ENCODE results near the gene LYZL4.
A peak's percentile ranks its signal among the peaks of the same experiment; 100 is the strongest.

LYZL4 gene

DNA sequence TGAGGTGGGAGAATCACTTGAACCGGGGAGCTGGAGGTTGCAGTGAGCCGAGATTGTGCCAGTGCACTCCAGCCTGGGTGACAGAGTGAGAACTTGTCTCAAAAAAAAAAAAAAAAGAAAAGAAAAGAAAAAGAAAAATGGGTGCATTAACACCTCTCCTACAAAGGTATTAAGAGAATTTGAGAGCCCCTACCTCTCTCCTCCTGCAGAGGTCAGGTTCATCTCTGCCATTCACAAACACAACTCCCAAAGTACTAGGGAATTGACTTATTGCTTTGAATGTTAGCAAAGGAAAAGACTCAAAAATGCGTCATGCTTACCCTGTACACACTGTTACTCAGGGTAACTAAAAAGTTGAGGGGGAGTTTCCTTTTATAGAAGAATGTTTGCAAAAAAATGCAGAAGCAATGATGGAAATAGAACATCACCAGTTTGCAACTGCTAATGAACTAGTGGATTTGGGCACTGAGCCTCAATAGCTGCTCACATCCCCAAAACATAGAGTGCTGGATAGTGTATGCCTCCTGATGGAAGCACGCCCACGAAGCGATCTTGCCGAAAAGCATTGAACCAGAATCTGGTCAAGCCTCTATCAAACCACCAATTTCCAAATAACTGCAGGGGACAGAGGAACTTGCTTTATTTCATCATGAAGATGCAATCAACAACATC, 15.5 kb upstream of the LYZL4 start:
- DNase-seq, result no peak

DNA sequence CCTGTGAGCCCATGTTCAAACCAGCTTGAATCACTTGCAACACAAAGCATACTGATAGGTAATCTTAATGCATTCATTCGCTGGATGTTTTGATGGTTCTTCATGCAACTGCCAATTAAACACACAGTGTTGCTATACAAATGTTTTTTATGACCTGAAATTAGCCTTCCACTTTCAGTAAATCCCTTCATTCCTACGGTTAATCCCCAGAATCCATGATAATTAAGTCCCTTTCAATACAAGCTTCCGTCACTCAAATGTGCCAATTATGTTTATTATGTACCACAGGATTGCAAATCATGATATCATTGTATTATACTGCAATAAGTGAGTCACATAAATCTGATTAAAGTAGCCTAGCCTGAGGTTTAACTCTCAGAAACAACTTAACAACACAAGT, 14.5 kb upstream of the LYZL4 start:
- no peak for DNase-seq

DNA sequence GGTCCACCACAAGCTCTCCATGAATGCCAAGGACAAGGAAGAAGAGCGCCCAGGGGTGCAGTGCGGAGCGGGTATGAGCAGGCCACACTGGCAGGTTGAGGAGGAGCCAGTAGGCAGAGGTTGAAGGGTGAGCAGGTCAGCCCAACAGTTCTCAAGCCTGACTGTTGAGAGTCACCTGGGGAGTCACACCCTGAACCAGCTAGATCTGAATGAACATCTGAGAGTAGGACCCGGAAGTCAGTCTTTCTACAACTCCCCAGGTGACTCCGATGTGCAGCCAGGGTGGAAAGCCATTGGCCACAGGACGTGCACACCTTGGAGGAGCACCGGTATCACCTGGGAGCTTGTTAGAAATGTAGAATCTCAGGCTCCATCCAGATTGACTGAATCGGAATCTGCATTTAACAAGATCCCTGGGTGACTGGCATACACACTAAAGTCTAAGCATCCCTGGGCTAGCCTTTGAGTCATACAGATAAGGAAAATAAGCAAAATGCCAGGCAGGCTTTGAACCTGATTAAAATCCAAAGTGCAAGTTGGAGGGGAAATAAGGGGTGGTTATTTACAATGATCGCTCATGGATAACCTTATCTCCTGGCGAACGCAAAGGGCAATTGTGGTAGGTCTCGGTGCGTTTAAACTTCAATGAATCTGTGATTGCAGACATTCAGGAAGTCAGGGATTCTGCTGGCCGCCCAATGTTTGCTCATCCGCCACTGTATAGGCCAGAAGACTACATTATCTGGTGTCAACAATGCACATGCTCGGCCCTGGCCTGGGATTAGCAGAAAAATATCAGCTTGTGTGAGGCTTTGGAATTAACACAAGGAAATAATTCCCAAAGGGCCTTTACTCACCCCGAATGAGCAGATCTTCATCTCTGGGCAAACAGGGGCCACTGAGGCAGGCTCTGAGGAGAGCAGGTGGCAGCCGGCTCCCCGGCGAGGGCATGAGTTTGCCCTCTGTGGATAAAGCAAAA, 11.7 kb upstream of the LYZL4 start:
- no peak for DNase-seq

DNA sequence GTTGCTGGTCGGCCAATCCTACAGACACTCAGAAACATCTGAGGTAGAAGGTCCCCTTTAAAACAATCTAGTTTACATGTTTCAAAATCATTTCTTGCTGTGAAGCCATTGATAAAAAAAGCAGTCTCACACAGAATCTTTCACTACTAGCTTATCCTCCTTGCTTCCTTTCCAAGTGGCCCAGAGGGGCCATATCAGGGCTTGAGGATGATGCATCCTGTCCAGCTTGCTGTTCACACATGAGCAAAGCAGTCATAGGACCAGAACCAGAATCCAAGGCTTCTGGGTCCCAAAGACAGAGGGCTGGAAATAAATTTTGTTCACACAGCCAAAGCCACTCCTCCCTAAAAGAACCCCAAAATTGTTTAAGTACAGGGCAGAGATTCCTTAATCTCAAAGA, 9.2 kb upstream of the LYZL4 start:
- DNase-seq, result no peak

DNA sequence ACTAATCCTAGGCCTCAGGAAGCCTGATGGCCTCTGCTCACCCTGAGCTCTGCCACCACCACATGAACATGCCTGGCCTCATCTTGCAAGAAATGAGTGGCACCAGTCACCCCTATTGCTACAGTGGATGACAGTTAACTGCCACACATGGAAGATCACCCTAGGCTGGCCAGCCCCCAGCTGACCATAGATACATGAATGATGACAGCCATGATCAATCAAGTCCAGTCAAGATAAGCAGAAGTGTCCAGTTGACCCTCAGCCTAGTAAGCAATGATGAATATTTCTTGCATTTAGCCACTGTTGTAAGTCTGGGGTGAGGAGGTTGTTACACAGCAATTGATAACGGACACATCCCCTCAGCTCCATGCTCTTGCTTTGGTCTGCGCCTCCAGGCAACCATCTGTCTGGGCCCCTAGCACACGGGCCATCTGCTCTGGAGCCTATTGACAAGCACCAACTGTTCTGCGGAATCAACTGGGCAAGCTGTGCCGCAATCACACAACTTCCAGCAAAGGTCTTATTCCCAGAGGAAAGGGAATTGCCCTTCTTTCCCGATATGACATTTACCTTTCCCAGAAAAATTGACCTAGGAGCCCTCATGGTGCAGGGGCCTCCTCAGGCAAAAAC, 2.2 kb upstream of the LYZL4 start:
- DNase-seq, result no peak

DNA sequence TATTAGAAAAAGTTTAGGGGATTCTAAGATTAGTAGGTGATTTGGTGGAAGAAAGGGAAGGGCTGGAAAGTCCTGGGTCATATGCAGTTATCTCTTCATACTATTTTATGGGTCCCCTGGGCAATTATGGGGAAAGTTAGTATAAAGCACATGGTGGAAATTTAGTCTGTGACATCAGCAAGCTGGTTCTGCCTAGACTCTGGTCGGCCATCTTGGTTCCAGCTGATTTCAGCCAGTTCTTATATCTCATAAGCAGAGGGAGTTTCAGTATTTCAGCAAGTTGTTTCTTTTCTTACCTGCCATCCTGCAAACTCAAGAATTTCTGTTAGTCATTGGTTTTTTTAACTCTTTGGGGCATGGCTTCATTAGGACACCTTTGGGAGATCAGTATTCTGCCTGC, 1.0 kb upstream of the LYZL4 start:
- no peak for DNase-seq

DNA sequence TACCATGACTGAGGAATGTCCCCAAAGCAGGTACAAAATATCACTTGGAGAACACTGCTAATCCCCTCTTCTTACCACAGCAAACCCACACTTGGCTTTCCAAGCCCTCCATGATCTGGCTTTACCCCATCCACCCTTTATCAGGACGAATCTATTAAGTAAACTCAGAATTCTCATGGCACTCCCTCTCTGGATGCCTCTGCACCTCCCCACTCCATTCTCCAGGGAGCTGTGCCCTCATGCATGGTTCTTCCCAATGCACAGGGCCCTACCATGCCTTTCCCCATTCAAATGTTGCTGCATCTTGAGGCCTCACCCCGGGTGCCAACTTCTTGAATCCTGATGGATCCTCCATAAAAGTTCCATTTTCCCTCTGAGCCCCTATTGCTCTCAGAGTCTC, 2.3 kb downstream of the LYZL4 start:
- no peak for DNase-seq

DNA sequence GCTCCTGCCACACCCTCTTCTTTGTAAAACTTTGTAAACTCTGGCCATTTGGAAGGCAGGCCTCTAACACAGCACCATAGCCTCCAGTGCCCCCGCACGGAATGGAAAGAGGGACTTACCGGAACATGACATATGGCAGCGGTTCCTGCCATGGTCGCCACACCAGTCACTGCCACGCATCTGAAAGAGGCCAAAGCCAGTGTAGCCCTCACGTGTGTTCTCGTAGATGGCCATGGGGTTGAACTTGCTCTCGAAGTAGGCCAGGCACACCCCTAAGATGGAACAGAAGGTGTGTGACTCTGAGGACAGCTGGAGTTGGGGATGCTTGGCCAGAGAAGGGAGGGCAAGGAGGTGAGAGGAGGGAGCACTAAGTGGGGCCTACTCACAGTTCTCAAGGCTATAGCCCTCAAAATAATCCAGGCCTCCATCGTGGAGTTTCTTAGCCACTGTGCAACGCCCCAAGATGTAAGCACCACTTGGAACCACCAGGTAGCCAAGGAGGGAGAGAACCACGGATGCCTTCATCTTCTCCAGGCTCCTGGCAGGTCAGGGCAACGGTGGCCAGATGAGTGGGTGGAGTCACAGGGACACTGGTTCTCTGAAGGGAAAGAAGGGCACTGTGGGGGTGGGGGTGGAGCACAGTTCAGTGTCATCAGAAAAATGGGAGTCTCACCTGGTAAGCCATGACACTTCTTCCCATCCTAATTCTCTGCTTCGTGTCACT, 3.5 kb downstream of the LYZL4 start:
- DNase-seq, result no peak

DNA sequence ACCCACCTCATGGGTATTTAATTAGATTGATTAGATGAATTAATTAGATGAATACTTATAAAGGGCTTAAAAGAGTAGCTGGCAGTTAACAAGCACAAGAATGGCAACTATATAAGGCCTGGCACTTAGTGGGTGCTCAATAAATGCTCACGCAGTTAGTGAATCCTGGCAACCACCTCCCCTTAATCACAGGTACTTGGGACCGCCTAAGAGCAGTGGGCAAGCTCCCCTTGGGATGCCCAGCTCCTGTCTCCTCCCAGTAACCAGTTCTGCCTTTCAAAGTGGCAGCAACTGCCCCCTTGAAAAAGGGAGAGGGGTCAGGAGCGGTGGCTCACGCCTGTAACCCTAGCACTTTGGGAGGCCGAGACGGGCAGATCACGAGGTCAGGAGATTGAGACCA, 4.6 kb downstream of the LYZL4 start:
- DNase-seq, result no peak

DNA sequence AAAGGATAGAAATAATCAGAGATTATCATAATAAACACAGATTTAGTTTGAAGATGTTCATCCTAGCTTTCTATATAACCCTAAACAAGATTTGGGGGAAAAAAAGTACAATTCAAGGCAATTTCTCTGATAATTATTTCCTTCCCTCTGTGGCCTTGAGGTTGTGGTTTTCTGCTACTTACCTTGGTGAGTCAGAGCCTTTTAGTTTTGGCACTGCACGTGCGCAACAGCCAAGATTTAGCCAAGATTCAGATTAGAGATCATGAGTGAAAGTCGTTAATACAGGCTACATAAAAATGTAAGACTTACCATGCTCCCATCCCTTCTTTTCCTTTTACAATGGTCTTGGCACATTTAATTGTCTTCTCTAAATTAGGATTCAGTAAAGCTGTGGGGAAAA, 6.7 kb downstream of the LYZL4 start:
- no peak for DNase-seq

DNA sequence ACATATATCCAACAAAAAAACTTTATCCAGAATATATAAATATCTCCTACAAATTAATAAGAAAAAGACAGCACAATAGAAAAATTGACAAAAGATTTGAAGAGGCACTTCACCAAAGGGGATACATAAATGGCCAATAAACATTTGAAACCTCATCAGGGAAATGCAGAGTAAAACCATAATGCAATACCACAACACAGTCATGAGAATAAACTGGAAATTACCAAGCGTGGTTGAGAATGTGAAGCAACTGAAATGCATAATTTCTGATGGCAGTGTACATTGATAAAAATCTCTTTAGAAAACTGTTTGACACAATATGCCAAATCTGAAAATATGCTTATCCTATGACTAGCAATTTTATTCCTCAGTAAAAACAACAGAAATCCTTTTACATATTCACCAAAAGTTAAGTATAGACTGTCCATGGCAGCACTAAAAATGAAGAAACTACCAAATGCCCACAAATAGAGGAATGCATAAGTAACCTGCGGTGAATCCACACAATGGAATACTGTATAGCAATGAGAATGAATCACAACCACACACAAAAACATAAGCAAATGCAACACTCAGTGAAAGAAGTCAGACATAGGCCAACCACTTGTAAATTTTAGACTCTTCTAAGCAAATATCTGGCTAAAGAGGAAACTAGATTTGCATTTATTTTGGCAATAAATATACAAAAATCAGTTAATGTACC, 7.9 kb downstream of the LYZL4 start:
- no peak for DNase-seq

DNA sequence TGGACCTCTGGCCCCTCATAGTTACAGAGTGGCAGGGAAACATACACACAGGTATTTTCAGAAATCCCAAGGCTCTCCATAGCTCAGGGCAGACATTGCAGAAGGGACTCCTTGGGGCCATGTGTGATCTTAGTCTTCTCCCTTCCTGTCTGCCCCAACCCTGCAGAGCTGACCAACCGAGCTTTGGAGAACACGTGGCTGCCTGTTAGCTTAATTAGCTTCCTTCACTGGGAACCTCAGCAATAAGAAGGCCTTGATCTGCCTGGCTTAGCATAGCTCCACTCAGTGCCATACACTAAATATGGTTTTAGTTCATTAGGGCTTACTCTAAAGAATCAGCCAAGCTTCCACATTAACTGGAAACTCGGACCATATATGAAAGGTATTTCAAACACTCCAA, 12.3 kb downstream of the LYZL4 start:
- DNase-seq, result no peak

DNA sequence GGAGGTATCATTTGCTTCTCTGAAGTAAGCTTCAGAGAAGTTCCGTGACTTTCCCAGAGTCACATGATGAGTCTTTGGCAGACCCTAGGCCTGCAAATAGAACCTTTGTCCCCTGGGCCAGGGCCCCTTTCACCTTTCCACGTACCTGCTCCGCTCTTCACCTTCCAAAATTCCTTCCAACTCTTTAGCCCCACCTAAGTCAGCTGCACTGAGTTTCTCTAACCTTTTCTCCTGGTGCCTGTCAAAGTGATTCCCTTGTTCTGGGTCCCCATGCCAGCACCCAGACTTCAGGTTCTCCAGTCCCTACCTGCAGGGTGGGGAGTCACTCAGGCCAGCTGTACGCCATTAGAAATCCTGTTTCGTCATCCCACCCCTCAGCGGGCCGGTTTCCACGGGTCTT, 12.8 kb downstream of the LYZL4 start:
- DNase-seq, result no peak

DNA sequence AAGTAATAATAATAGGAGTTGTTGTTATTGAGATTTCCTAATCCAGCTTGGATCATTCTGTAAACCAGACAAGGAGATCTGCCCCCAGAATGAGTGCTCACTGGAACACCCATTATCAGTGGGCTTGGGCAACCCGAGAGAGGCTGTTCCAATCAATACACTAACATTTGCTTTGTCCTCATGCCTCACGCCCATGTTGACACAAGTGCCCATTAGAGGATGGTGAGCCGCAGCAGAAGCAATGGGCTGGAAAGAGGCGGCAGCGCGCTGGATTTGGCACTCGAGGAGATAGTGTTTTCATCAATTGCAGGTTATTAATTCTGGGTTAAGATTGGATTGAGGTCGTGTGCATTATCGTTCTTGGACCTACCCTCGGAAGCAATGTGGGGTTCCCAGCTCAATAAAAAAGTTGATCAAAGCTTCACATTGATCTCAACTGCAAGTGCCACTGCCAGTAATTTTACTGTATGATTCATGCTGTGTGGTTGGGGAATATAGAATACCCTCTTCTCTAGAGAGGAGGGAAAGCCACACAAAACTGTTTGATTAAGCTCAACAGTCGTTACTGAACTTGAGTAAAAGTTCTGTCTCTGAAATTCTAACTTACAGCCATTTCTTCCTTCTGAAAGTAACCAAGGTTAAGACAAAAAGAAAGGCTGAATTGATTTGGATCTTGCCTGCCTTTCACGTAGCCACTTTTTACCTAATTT, 15.7 kb downstream of the LYZL4 start:
- DNase-seq, result no peak

DNA sequence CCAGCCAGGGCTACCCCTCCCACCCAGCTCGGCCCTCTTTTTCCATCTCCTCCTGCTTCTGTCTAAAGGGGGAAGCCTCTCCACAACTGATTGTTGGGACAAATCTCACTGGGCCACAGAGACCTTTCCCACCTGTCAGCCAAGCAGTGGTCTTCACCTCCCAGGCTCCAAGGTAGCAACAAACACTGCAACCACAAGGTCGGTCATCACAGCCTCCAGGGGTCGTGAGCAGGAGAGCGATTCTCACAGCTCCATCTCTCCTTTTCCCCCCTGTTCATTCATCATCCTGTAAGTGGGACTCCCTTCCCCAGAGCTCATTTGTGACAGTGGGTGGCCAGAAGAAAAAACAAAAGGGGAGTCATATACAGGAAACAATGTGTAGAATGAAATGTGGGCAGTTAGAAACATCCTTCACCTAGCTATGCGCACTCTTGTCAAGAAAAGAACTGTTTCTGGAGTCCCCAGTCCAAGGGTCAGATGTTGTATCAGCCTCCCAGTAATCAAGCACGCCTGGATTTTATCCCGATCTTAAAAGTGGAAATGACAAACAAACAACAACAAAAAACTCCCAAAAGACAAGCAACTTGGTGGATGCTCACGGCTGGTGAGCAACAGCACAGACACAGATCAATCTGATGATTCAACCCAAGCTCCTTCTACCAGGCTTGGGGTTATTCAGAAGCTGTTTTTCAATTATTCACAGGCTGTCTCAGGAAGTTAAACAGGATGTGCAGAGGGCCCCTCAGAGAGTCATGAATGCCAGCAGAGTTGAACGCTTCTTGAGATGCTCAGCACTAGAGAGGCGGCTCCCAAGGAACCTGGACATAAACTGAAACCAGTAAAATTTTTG, 22.4 kb downstream of the LYZL4 start:
- DNase-seq, result peak; percentile 28

DNA sequence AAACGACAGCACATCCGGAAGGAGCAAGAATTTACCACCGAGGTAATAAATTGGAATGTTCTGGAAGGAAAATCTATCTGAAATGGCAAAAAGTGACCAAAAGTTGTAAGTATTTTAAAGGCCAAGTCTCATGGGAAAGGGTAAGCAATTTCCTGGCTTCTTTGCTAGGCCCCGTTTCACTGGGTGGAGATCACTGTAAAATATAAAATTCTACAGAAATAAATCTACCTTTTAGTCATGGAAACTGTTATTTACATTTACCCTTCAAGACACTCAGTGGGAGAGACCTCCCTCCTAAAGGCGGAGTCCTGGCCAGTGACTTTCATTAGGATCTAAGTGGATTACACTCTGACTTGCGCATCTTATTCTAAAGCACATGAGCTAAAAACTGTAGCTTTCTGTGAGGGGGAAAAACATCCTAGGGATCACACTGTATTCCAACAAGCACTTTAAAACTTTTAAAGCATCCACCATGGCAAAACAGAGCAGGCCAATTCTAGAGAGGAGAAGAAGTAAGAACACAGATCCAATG, 28.8 kb downstream of the LYZL4 start:
- no peak for DNase-seq

DNA sequence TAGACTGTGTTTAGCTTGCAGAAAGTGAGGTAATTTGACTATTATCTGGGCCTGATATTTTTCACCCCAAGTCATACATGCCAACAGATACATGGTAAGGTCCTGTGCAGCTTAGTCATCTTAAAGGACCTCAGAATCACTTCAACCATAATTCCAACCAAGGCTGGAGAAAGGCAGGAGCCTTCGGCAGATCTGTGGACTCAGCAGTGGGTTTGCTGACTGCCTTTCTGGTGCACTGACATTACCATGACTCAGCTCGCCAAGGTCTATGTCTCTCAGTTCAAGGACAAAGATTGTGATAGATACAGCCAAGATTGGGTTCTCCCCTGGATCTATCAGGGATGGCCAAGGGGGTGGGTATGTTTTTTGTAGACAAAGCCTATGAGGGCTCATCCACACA, 32.7 kb downstream of the LYZL4 start:
- DNase-seq, result no peak

DNA sequence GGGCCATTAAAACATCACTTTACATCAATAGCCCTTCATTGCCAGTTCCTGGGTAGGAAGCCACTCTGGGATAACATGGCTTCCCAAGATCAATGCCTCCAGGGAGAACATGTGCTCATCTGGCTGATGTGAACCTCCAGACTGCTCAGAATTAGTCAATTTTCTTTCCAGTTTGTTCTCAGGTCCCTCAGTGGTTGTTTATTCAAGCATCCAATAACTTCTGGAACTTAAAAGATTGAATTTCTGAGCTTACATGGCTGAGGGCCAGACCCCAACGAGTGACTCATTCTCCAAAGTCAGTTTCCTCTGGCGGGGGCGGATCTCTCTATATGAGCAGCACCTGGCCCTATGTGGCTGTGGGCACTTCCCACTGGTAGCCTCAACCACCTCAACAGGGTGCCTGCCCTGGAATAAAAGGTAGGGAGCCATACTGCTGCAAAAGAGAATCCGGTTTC, 34.0 kb downstream of the LYZL4 start:
- DNase-seq, result no peak

DNA sequence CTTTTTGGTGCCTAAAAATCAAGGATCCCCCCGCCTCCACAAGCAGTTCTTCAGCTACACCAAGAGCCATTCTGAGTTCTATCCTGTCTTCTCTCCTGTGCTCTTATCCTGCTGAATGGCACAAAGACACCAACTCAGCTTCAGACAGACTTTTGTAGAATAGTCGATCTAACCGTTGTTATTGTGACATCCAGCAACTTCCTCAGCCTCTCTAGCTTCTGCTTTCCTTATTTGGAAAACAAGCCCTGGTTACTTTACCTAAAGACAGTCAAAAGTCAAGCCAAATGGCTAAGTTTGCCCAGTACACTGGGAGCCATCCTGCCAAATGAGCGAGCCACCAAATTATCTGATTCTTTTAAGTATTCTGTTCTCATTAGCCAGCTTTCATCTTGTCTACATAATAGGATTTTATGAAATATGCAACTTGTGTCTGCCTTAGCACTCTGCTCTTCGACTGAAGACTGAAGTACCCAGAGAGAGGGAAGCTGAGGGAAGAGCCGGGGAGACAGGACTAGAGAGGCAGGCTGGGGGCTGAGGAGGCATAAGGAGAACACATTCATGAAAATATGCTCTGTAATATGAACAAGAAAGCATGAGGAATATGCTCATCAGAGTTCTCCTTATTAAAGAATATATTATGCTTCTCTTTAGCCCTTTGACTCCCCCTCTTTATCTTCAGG, 35.1 kb downstream of the LYZL4 start:
- DNase-seq, result no peak

DNA sequence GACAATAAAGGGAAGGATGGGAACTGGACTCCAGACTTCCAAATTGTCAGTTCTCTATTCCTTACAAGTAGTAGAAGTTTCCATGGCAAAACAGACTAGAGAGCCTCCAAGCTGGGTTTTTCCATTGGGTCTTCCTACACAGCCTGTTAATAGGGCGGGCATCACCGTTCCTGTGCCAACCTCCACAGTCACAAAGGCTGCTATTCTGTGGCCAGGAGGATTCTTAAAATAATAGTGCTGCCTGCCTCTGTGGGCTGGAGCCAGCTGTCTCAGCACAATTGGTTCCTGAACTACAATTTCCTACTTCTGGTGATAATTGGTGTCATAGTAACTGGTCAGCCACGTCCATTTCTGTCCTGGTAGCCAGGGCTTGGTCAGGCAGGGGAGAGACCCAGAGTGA, 38.6 kb downstream of the LYZL4 start:
- no peak for DNase-seq
